Kidney epithelial cell (primary cell): ENCODE data around the gene SYNJ1. TPM values are rescaled to one million over a fixed set of nuclear protein-coding genes. Genes with fewer than 3 reads are reported as not detected.
"Not testable (repeated sequence)": the region's sequence is repeated elsewhere in the genome, so short reads cannot be mapped to it uniquely, and the experiment has no call there.

Experiments used
- DNase-seq: peaks from one replicate; pipeline ENCODE4 v3.0.0-alpha.2; 2010; ENCODE audit warnings: low read depth
- H3K27me3 ChIP-seq: 2 replicates; pipeline ENCODE4 v1.6.0; 2011; ENCODE audit warnings: low read length; ENCODE audit not compliant: control insufficient read depth, insufficient read depth
- H3K36me3 ChIP-seq: 2 replicates; pipeline ENCODE4 v1.5.1; 2011; ENCODE audit warnings: low read length; ENCODE audit not compliant: control insufficient read depth, insufficient read depth
- H3K4me3 ChIP-seq: 2 replicates; pipeline ENCODE4 v1.5.1; 2011; ENCODE audit warnings: low read depth, mild to moderate bottlenecking, control low read depth, low read length
- CTCF ChIP-seq: IDR thresholded peaks from 2 replicates; pipeline ENCODE4 v1.5.1; 2011; ENCODE audit warnings: mild to moderate bottlenecking, moderate library complexity, low read length, control low read depth, inconsistent platforms; ENCODE audit not compliant: insufficient read depth, poor library complexity, severe bottlenecking
- total RNA-seq: library from RNA; depleted of rRNA; stranded (reverse); fragments of >200 nt; gene quantifications from 2 replicates; pipeline ENCODE4 v1.2.3, GENCODE V29; 2015

The SYNJ1 gene
- total RNA-seq, 1 donor from 2014 or later: 3.5 TPM

- no peaks in the 10 kb centered on the region for H3K36me3 ChIP-seq
- no peak overlapping the region for H3K4me3 ChIP-seq
- no peak for TF ChIP-seq CTCF
- DNase-seq: no peak
- H3K27me3 ChIP-seq: no peaks in the 10 kb centered on the region
Observed at GRCh38 chr21:32648165-32648564, 79.6 kb downstream of the SYNJ1 start.

- no peak for TF ChIP-seq CTCF
- Histone ChIP-seq H3K36me3 (no peaks in the 10 kb centered on the region), H3K27me3 (no peaks in the 10 kb centered on the region), H3K4me3 (no peak overlapping the region)
- no peak for DNase-seq
Observed at GRCh38 chr21:32645261-32646182, 82.3 kb downstream of the SYNJ1 start.

- no peak for TF ChIP-seq CTCF
- Histone ChIP-seq H3K4me3 (no peak overlapping the region), H3K36me3 (no peaks in the 10 kb centered on the region), H3K27me3 (no peaks in the 10 kb centered on the region)
- no peak for DNase-seq
Observed at GRCh38 chr21:32641710-32642698, 85.8 kb downstream of the SYNJ1 start.

GRCh38 chr21:32626621-32627196 lies 101.1 kb downstream of the SYNJ1 start:
- no peaks in the 10 kb centered on the region for H3K27me3 ChIP-seq
- no peaks in the 10 kb centered on the region for H3K36me3 ChIP-seq
- H3K4me3 ChIP-seq: no peak overlapping the region
- no peak for DNase-seq
- no peak for TF ChIP-seq CTCF

- not testable (repeated sequence) for DNase-seq, H3K36me3 ChIP-seq, H3K4me3 ChIP-seq, H3K27me3 ChIP-seq
Observed at GRCh38 chr21:32618218-32618617, 109.6 kb downstream of the SYNJ1 start.
